Body of pancreas (tissue), 4 donors: ENCODE results near the gene COX11. TPM values are rescaled to one million over a fixed set of nuclear protein-coding genes. Genes with fewer than 3 reads are reported as not detected.

Experiments used
- ATAC-seq: fragments of 150-250 bp; one replicate; pipeline ENCODE4 v1.9.1; 2016
- DNase-seq, 4 donors: peaks; one replicate each; pipeline ENCODE4 v3.0.0-alpha.2; 2019
- H3K27ac ChIP-seq, 4 donors: fragments of 200-600 bp; sonication (generic); 1 replicate in 3 of 4; 2 replicates in 1 of 4; pipeline versions ENCODE4 v1.5.1 to v1.6.1; 2016 to 2019; ENCODE audit warnings: mild to moderate bottlenecking in 1 of 4, mixed read lengths in 1 of 4, moderate library complexity in 1 of 4
- H3K27me3 ChIP-seq, 2 donors: fragments of 200-600 bp; sonication (generic); one replicate each; pipeline ENCODE4 v1.6.0; 2016; ENCODE audit warnings: mild to moderate bottlenecking in 1 of 2
- H3K36me3 ChIP-seq, 2 donors: fragments of 200-600 bp; sonication (generic); replicated peaks in 1 of 2; 2 replicates each; pipeline ENCODE4 v1.5.1; 2016; ENCODE audit warnings: low read depth in 2 of 2; ENCODE audit not compliant: insufficient read depth in 1 of 2
- H3K4me1 ChIP-seq: fragments of 200-600 bp; sonication (generic); one replicate; pipeline ENCODE4 v1.6.0; 2016
- H3K4me3 ChIP-seq, 2 donors: fragments of 200-600 bp; sonication (generic); 1 replicate in 1 of 2; 2 replicates in 1 of 2; pipeline ENCODE4 v1.5.1; 2016 to 2019
- H3K9me3 ChIP-seq, 3 donors: fragments of 200-600 bp; sonication (generic); 1 replicate in 2 of 3; 2 replicates in 1 of 3; pipeline ENCODE4 v1.5.1; 2016
- CTCF ChIP-seq, 7 experiments: fragments of 450-650 bp in 4 of 7; fragments of 200-600 bp in 3 of 7; sonication (generic) in 3 of 7; IDR thresholded peaks; one replicate each; pipeline ENCODE4 v1.5.1; 2016 to 2019; ENCODE audit warnings: antibody characterized with exemption in 7 of 7
- POLR2A ChIP-seq, 3 donors: fragments of 450-650 bp; IDR thresholded peaks; one replicate each; pipeline ENCODE4 v1.6.1; 2016; ENCODE audit warnings: antibody characterized with exemption in 3 of 3, mild to moderate bottlenecking in 2 of 3
- WGBS, 2 donors: methylation state at CpG; one replicate each; pipeline ENCODE4 v1.1.5; 2017; 5-methylcytosine and 5-hydroxymethylcytosine counted together
- intact Hi-C: fragments of 100-400 bp; cut with DNase I; formaldehyde crosslinking; loops from one replicate; pipeline ENCODE4 v1.15.1; 2023
- total RNA-seq, 2 donors: library from RNA; depleted of rRNA; stranded (reverse); fragments of >200 nt; gene quantifications; one replicate each; pipeline ENCODE4 v1.1.0, GENCODE V29; 2016

Gene COX11
- total RNA-seq, 2 donors from 2014 or later, result 19.8 to 30.1 TPM

DNA sequence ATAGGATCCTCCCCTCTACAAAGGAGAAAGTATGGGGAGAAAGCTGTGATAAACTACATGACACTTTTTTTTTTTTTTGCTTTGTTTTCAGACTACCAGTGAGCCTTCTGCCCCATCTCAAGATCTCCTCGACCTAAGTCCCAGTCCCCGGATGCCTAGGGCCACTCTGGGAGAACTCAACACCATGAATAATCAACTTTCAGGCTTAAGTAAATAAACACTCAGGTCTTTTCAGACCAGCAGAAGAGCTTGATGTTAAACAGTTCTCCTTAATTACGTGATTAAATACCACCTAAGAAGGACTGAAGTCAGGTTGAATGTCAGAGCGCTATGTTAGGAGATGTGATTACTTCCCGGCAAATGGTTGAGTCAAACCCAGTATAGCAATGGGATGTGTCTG is 31.4 kb downstream of the COX11 start:
- ATAC-seq, result no peak
- H3K36me3 ChIP-seq, result peaks cover 4 to 29% of the 10 kb centered on the region in 2 donors
- TF ChIP-seq CTCF (IDR thresholded peaks at IDR 0.05) (no peak), POLR2A (IDR thresholded peaks at IDR 0.05) (no peak)
- 84 to 88% methylated on average over 5 of the region's 5 CpGs for WGBS, 2 donors
- no peak overlapping the region for H3K27ac ChIP-seq
- H3K27me3 ChIP-seq, result no peaks in the 10 kb centered on the region
- DNase-seq, result no peak
- H3K9me3 ChIP-seq, result no peaks in the 10 kb centered on the region
- H3K4me1 ChIP-seq, result no peaks in the 10 kb centered on the region
- no peak overlapping the region for H3K4me3 ChIP-seq
- intact Hi-C loops, result no loop called here

GRCh38 chr17:54935471-54935870 is 33.0 kb downstream of the COX11 start:
- no peak for DNase-seq
- Histone ChIP-seq H3K4me3 (no peak overlapping the region), H3K4me1 (no peaks in the 10 kb centered on the region), H3K27ac (no peak overlapping the region), H3K36me3 (peaks cover 4 to 35% of the 10 kb centered on the region in 2 donors), H3K27me3 (no peaks in the 10 kb centered on the region), H3K9me3 (no peaks in the 10 kb centered on the region)
- no peak for ATAC-seq
- intact Hi-C loops, result no loop called here
- TF ChIP-seq POLR2A (IDR thresholded peaks at IDR 0.05) (no peak), CTCF (IDR thresholded peaks at IDR 0.05) (no peak)
- 89 to 96% methylated on average over 5 of the region's 5 CpGs for WGBS, 2 donors

- Histone ChIP-seq H3K27me3 (no peaks in the 10 kb centered on the region), H3K36me3 (peaks cover 4 to 25% of the 10 kb centered on the region in 2 donors), H3K27ac (no peak overlapping the region), H3K4me1 (no peaks in the 10 kb centered on the region), H3K9me3 (no peaks in the 10 kb centered on the region), H3K4me3 (no peak overlapping the region)
- 89 to 91% methylated on average over 3 of the region's 3 CpGs for WGBS, 2 donors
- DNase-seq (no peak), ATAC-seq (no peak)
- TF ChIP-seq POLR2A (IDR thresholded peaks at IDR 0.05) (no peak), CTCF (IDR thresholded peaks at IDR 0.05) (no peak)
- intact Hi-C loops, result no loop called here
Measured at GRCh38 chr17:54933921-54934320, 34.5 kb downstream of the COX11 start.

GRCh38 chr17:54932711-54933110 is 35.7 kb downstream of the COX11 start:
- no peak overlapping the region for H3K27ac ChIP-seq
- no peaks in the 10 kb centered on the region for H3K4me1 ChIP-seq
- 95 to 100% methylated on average over 1 of the region's 1 CpG for WGBS, 2 donors
- intact Hi-C loops, result no loop called here
- TF ChIP-seq POLR2A (IDR thresholded peaks at IDR 0.05), result no peak
- TF ChIP-seq CTCF (IDR thresholded peaks at IDR 0.05), result no peak
- peaks cover 4 to 24% of the 10 kb centered on the region in 2 donors for H3K36me3 ChIP-seq
- H3K4me3 ChIP-seq, result no peak overlapping the region
- no peaks in the 10 kb centered on the region for H3K27me3 ChIP-seq
- DNase-seq (no peak), ATAC-seq (no peak)
- no peaks in the 10 kb centered on the region for H3K9me3 ChIP-seq

- no peak for DNase-seq
Measured at GRCh38 chr17:54927525-54927924, 40.9 kb downstream of the COX11 start.

More at GRCh38 chr17:54927525-54927924, 40.9 kb downstream of the COX11 start:
- intact Hi-C loops, result no loop called here
- no peaks in the 10 kb centered on the region for H3K4me1 ChIP-seq
- no peak overlapping the region for H3K27ac ChIP-seq
- TF ChIP-seq CTCF (IDR thresholded peaks at IDR 0.05), result no peak
- no peak for TF ChIP-seq POLR2A (IDR thresholded peaks at IDR 0.05)
- H3K4me3 ChIP-seq, result no peak overlapping the region
- peaks cover 0 to 7% of the 10 kb centered on the region in 2 donors for H3K36me3 ChIP-seq
- H3K27me3 ChIP-seq, result no peaks in the 10 kb centered on the region
- ATAC-seq, result no peak
- 83 to 94% methylated on average over 3 of the region's 3 CpGs for WGBS, 2 donors
- H3K9me3 ChIP-seq, result no peaks in the 10 kb centered on the region
